HUES48 (cell line): Measurements from ENCODE around the gene CCDC57.

ENCODE experiments used
- H3K27ac ChIP-seq: one replicate; pipeline ENCODE4 v1.7.0; 2013; ENCODE audit warnings: low read depth, low read length, inconsistent platforms
- H3K27me3 ChIP-seq: 2 replicates; pipeline ENCODE4 v1.6.1; 2013; ENCODE audit warnings: mild to moderate bottlenecking, low read length; ENCODE audit not compliant: control insufficient read depth, insufficient read depth
- H3K36me3 ChIP-seq: 2 replicates; pipeline ENCODE4 v1.6.1; 2013; ENCODE audit warnings: low read length; ENCODE audit not compliant: control insufficient read depth, insufficient read depth
- H3K4me1 ChIP-seq: 2 replicates; pipeline ENCODE4 v1.6.1; 2013; ENCODE audit warnings: mild to moderate bottlenecking, low read length; ENCODE audit not compliant: control insufficient read depth, insufficient read depth
- H3K4me3 ChIP-seq: 2 replicates; pipeline ENCODE4 v1.5.1; 2013; ENCODE audit warnings: mild to moderate bottlenecking, low read depth, low read length
- H3K9ac ChIP-seq: 2 replicates; pipeline ENCODE4 v1.6.1; 2013; ENCODE audit warnings: mild to moderate bottlenecking, low read depth, low read length, moderate library complexity
- H3K9me3 ChIP-seq: 2 replicates; pipeline ENCODE4 v1.6.1; 2013; ENCODE audit warnings: low read length; ENCODE audit not compliant: control insufficient read depth, insufficient read depth

CCDC57 gene

DNA sequence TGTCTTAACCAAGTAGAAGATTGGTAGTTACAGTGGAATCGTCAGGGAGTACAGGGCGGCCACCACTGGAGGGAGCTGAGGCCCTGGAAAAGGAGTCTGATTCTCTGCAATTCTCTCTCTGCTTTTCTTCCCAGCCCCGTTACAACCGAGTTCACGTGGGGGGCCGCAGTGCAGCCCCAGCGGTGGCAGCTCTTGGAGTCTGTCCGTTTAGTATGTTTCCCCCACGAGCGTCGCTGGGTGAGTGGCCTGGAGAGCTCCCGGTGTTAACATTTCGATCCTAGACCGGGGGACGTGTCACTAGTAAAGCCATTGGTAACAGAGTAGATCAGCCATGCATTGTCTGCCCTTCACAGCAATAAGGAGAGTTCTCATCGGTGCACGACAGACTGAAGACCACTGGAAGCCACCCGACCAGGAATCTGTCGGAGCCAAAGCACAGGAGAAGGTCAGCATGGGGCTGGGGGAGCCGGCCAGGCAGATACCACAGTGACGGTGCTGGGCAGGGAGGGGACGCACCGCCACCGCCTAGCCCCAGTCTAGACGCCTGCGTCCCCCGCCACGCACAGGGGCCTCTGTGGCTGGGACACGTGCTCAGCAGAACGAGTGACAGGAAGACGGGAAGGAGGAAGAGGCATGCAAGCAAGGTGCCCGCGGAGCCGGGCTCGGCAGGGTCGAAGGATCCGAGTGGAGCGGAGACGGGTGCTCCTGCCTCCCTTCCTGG is 31.9 kb upstream of the CCDC57 start:
- no peak overlapping the region for H3K4me3 ChIP-seq
- H3K36me3 ChIP-seq: peaks cover 75% of the 10 kb centered on the region
- H3K9me3 ChIP-seq: no peaks in the 10 kb centered on the region
- H3K4me1 ChIP-seq: no peaks in the 10 kb centered on the region
- no peak overlapping the region for H3K27ac ChIP-seq
- H3K27me3 ChIP-seq: no peaks in the 10 kb centered on the region
- H3K9ac ChIP-seq: no peak overlapping the region

DNA sequence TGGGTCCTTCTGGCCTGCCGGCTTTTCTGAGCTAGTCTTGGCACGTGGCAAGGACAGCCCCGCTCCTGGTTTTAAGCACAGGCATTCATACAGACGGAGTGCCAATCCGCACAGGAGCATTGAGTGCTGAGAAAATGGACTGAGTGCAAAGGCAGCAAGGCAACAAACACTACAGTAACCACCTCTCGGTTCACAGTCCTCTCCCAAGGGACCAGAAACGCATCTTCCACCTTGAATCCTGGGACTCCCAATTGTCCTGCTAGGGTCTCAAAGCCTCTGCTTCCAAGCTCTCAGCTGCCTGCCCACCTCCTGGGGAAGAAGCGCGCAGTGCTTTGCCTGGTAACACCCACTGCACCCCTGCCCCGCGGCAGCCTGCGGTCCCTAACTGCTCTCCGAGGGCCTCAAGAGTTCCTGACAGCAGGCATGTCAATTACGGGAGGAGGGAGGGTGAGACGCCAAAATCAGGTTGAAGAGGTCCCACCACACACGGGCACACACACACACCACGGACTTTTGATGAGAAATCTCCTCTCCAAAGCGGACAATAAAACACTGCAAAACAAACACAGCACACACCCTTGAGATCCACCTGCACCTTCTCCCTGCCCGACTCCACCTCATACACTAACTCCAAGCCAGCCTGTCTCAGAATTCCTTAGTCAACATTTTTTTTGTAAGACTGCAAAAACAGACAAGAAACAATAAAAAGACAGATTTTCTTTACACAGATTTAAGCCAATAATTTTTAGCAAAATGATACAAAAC is 31.2 kb upstream of the CCDC57 start:
- H3K27me3 ChIP-seq: no peaks in the 10 kb centered on the region
- H3K4me3 ChIP-seq: no peak overlapping the region
- H3K4me1 ChIP-seq: no peaks in the 10 kb centered on the region
- H3K36me3 ChIP-seq: peaks cover 68% of the 10 kb centered on the region
- H3K27ac ChIP-seq: no peak overlapping the region
- H3K9ac ChIP-seq: no peak overlapping the region
- no peaks in the 10 kb centered on the region for H3K9me3 ChIP-seq

DNA sequence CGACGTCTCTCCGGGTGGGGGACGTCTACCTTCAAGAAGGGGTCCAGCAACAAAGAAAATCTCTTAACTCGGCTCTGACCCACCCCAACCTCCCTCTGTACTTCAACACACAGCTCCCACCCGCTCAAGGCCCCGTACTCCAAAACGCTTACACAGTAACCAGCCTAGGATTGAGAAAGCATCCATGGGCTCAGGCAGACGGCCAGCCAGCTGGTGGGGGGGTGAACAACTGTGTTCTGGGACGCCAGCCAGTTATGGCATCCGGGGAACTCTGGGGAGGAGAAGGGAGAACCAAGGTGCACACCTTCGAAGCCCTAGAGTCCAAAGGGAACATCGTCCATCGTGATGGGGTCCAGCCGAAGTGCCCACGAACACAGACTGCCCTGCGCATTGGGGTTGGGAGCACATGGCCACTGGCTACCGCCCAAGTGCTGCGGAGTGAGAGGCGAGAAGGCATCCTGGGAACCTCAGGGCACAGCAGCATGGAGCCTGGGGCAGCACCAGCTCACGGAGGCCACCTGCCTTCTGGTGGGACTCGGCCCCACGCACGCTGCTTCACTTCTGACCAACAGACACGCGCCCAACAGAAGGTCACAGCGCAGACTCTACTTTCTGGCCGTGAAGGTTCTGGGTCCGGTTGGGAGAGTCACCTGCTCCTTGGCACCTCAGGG is 30.5 kb upstream of the CCDC57 start:
- Histone ChIP-seq H3K9ac (no peak overlapping the region), H3K27me3 (no peaks in the 10 kb centered on the region), H3K4me1 (no peaks in the 10 kb centered on the region), H3K9me3 (no peaks in the 10 kb centered on the region), H3K4me3 (no peak overlapping the region), H3K27ac (no peak overlapping the region), H3K36me3 (peaks cover 61% of the 10 kb centered on the region)

DNA sequence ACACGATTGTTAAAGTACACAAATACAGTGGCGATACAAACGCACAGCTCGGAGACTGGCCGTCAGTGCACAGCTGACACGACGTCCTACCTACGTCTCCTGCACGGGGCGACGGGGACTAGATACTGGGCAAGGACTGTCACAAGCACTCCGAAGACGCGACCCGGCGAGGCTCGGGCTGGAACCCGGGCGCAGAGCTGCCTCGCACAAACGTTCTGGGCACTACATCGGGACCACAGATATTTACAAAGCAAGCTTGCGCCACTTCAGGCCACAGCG is 30.0 kb upstream of the CCDC57 start:
- Histone ChIP-seq H3K4me1 (no peaks in the 10 kb centered on the region), H3K9ac (no peak overlapping the region), H3K27ac (no peak overlapping the region)

DNA sequence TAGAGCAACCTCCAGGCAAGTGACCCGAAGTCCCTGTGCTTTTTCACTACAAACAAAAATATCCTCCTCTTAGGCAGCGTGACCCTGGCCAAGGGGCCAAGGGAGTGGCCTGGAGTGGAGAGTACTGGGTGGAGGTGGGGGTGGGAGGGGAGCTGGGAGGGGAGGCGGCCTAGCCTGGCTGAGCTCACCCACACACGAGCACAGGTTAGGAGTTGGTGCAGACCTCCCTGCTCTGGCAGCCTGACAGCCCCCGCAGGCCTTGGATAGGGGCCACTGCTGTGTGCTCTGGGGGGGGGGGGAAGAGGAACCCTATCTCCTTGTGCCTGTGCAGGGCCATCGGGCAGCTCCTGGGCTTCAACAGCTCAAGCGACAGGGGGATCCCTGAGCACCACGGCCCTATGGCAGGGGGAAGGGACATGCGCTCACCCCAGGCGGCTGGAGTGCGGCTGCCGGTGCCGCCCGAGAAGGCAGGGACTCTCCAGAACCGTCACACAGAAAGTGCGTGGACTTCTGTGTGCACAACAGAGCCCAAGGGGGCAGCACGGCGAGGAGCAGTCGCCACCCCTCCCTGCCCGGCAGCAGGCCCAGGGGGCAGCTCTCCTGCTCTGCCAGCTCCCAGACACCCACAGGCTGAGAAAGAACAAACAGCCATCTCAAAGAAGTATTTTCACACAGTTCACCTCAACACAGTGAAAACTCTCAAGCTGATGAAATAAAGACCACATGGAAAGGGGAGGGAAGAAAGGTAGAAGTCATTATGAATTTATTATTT is 29.5 kb upstream of the CCDC57 start:
- Histone ChIP-seq H3K9me3 (no peaks in the 10 kb centered on the region), H3K4me3 (no peak overlapping the region), H3K27me3 (no peaks in the 10 kb centered on the region), H3K36me3 (peaks cover 51% of the 10 kb centered on the region), H3K4me1 (no peaks in the 10 kb centered on the region), H3K9ac (no peak overlapping the region), H3K27ac (no peak overlapping the region)

More for the DNA sequence above, 30.0 kb upstream of the CCDC57 start:
- no peak overlapping the region for H3K4me3 ChIP-seq
- peaks cover 56% of the 10 kb centered on the region for H3K36me3 ChIP-seq
- no peaks in the 10 kb centered on the region for H3K9me3 ChIP-seq
- H3K27me3 ChIP-seq: no peaks in the 10 kb centered on the region

DNA sequence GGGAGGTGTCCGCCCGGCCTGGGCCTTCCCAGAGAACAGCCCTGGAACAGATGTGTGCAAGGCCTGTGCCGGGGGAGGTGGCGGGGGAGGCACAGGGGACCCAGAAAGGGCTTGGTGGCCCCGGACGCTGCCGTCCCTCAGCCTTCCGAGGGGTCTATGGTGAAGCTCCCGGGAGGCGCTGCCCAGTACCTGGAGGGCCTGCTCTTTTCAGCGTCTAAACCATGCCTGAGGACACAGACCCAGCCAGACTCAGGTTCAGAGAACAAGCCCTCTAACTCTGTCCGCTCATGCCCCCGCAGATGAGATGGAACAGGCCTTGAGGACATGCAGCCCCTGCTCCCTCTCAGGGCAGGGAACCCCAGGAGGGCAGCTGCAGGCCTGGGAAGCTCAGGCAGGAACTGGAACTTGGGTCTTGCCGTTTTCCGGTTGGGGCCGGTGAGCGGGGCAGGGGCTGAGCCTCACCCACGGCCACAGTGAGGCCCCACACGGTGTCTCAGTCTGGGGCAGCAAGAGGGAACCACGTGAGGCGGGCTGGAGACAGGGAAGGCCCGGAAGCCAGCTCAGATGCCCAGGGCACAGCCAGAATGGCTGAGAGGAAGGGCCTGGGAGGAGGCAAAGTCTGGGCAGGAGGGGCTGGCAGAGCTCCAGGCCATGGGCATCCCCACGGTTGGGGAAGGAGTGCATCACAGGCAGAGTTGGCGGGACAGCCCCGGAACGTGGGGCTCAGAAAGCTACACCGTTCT is 28.7 kb upstream of the CCDC57 start:
- no peaks in the 10 kb centered on the region for H3K9me3 ChIP-seq
- no peak overlapping the region for H3K9ac ChIP-seq
- peaks cover 43% of the 10 kb centered on the region for H3K36me3 ChIP-seq
- no peak overlapping the region for H3K27ac ChIP-seq
- H3K4me1 ChIP-seq: no peaks in the 10 kb centered on the region
- H3K27me3 ChIP-seq: no peaks in the 10 kb centered on the region
- H3K4me3 ChIP-seq: no peak overlapping the region

DNA sequence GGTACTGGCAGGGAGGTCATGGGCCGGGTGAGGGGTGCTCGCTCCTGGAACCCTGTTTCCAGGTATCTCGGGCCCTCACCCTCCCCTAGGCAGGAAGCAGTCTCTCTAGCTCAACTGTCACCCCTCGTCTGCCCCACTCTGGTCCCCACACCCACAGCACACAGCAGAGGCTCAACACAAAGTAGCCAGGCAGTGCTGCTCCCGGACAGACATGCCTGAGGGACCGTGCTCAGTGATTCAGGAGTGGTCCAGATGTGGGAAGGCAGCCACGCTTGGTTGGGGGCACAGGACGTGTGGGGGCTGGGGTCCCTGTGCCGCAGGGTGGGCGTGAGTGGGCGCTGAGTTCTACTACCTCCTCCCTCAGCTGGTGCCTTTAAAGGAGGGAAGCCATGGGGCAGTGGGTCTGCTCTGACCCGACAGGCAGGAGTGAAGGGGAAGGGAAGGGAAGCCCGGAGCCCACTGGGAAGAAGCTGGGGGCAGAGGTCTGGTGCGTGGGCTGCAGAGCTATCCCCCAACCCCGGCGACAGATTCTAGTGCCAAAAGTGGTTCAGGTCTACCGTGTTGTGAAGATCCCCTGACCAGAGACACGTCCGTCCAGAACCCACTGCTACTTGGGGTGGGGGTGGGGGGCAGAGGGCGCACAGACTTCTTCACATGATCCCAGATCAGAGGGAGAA is 28.0 kb upstream of the CCDC57 start:
- peaks cover 3% of the 10 kb centered on the region; the same call in 1 of the 2 replicates for H3K4me1 ChIP-seq
- H3K9ac ChIP-seq: no peak overlapping the region
- H3K27ac ChIP-seq: no peak overlapping the region
- peaks cover 36% of the 10 kb centered on the region for H3K36me3 ChIP-seq
- H3K27me3 ChIP-seq: no peaks in the 10 kb centered on the region
- no peaks in the 10 kb centered on the region for H3K9me3 ChIP-seq
- H3K4me3 ChIP-seq: no peak overlapping the region

DNA sequence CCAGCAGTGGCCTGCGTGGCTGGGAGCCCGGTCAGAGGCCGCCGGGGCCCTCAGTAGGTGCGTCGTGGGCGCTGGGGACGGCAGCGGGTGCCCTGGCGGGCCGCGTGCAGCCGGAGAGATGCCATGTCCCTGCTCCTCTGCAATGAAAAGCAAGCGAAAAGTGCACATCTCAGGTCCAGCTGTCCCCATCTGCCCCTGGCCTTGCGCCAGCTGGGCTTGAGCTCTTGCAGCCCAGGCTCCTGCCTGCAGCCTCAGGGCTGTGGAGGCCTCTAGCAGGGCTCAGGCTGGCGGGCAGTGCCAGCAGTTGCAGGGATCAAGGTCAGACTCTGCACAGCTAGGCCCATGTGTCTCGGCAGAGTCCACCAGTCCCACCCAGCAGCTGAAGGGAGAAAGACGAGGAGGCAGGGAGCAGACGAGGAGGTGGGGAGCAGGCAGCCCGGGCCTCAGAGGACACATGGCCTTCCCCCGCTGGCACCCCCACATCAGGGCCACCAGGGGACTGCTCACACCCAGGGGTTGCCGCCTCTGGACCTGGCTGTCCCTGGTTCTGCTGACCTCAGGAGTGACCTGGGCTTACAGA is 27.4 kb upstream of the CCDC57 start:
- Histone ChIP-seq H3K27ac (no peak overlapping the region), H3K9me3 (no peaks in the 10 kb centered on the region), H3K36me3 (peaks cover 30% of the 10 kb centered on the region), H3K27me3 (no peaks in the 10 kb centered on the region), H3K4me1 (peaks cover 3% of the 10 kb centered on the region; the same call in 1 of the 2 replicates), H3K9ac (no peak overlapping the region), H3K4me3 (no peak overlapping the region)

DNA sequence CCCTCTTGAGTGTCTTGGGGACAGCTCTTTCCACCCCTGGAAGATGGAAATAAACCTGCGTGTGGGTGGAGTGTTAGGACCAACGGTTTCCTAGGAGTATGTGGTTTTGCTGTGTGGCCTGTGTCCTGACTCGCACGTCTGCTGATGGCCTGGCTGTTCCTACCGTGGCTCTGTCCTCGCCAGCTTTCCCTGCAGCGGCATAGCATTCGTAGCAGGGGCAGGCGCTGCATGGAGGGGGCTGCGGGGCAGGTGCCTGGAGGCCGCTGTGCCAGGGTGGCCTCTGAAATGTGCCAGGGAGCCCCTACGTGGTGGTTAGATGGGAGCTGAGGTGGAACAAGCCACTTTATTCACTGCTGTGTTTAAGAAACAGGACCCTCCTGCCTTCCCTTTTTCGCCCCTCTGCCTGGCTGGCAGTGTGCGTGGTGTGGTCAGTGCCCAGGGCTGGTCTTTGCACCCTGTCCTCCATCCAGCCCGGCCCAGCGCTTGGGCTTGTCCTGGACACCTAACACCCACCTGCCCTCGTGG is 26.8 kb upstream of the CCDC57 start:
- Histone ChIP-seq H3K9ac (no peak overlapping the region), H3K27me3 (no peaks in the 10 kb centered on the region), H3K27ac (no peak overlapping the region), H3K4me1 (peaks cover 3% of the 10 kb centered on the region; the same call in 1 of the 2 replicates), H3K36me3 (peaks cover 24% of the 10 kb centered on the region), H3K9me3 (no peaks in the 10 kb centered on the region), H3K4me3 (no peak overlapping the region)
